ENCODE results near the gene FRMD8. TPM values are rescaled to one million over a fixed set of nuclear protein-coding genes. Genes with fewer than 3 reads are reported as not detected.

The FRMD8 gene
- total RNA-seq, 1 donor from 2014 or later, result 24.6 TPM

DNA sequence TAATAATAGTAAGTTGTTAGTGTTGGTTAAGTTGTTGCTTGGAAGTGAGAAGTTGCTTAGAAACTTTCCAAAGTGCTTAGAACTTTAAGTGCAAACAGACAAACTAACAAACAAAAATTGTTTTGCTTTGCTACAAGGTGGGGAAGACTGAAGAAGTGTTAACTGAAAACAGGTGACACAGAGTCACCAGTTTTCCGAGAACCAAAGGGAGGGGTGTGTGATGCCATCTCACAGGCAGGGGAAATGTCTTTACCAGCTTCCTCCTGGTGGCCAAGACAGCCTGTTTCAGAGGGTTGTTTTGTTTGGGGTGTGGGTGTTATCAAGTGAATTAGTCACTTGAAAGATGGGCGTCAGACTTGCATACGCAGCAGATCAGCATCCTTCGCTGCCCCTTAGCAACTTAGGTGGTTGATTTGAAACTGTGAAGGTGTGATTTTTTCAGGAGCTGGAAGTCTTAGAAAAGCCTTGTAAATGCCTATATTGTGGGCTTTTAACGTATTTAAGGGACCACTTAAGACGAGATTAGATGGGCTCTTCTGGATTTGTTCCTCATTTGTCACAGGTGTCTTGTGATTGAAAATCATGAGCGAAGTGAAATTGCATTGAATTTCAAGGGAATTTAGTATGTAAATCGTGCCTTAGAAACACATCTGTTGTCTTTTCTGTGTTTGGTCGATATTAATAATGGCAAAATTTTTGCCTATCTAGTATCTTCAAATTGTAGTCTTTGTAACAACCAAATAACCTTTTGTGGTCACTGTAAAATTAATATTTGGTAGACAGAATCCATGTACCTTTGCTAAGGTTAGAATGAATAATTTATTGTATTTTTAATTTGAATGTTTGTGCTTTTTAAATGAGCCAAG, 38.9 kb downstream of the FRMD8 start:
- DNase-seq, result peak; percentile 62

DNA sequence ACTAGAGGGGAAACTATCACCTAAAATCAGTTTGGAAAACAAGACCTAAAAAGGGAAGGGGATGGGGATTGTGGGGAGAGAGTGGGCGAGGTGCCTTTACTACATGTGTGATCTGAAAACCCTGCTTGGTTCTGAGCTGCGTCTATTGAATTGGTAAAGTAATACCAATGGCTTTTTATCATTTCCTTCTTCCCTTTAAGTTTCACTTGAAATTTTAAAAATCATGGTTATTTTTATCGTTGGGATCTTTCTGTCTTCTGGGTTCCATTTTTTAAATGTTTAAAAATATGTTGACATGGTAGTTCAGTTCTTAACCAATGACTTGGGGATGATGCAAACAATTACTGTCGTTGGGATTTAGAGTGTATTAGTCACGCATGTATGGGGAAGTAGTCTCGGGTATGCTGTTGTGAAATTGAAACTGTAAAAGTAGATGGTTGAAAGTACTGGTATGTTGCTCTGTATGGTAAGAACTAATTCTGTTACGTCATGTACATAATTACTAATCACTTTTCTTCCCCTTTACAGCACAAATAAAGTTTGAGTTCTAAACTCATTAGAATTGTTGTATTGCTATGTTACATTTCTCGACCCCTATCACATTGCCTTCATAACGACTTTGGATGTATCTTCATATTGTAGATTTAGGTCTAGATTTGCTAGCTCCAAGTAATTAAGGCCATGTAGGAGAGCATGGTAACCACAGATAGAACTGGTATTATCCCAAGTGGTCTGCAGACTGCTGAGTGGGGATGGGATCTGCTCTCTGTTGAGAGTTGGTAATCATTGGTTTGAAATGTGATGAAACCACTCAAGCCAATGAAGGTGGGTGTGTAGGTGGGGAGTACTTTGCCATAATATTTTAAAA, 39.8 kb downstream of the FRMD8 start:
- DNase-seq, result peak; percentile 74

DNA sequence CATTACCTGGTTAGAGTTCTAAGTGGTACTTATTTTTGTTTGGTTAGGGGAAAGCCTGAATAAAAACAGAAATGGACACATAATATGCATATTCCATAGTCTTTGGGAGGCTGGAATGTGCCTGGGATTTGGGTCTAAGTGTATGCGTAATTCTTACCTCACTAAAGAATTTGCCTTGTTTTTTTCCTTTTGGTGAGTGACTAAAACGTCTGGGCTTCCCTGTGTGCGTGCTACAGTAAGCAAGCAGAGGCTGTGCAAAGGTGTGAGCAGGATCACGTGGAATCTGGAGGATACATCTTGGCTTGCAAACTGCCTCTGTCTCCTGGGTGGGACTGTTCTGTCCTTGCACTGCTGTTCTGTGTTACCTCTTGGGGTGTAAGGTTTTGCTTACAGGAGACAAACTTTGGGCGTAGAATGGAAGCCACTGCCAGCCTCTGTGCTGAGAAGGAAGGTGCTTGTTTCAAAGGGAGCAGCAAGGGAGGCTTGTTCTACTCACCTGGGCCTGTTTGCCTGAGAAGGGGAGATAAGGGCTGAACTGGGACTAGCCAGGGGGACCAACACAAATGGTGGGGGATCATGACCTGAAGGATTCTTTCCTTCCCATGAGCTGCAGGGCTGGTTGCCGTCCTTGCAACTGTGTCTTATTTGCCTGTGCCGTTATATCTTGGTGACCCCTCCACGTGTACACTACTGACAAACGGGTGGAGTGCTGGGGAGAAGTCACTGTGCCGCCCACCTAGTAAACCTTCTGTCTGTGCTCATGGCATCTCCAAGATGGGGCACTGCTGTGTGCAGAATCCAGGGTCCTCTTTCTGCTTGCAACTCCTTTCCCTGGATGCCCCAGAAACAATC, 40.6 kb downstream of the FRMD8 start:
- no peak for DNase-seq

DNA sequence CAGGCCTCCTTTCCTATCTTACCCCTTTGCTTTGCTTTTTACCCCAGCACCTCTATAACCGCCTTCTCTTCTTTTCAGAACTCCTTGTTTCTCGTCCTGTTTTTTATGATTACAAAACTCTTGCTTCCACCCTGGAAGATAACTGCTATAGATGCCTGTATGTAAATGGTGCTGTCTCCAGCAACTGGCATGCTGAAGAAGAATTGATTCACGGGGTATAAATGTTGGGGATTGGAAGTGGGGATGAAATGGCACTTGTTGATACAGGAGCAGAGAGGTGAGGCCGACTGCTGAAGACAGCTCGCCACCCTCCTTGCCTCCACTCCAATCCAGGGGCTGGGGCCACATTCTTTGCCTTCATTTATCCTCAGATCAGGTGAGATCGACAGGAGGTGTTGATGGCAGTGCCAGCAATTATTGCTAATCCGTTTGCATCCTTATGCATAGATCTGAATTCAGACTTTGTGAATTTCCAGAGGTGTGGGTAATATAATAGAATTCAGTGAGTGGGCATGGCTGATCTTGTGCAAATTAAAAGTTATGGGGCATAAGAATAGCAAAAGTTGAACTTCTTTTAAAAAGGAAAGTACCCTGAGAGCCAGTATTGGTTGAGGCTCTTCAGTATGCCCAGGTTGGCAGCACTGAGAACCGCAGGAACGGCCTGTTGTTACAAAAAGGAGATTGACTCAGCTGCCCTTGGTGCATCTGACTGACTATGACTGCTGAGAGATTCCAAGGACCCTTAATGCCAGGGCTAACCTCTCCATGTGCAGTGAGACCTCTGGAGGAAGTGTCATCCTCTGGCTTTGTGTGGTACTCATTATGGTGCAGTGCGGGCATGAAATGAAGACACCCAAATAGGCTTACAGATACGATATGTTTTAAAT, 41.5 kb downstream of the FRMD8 start:
- no peak for DNase-seq

DNA sequence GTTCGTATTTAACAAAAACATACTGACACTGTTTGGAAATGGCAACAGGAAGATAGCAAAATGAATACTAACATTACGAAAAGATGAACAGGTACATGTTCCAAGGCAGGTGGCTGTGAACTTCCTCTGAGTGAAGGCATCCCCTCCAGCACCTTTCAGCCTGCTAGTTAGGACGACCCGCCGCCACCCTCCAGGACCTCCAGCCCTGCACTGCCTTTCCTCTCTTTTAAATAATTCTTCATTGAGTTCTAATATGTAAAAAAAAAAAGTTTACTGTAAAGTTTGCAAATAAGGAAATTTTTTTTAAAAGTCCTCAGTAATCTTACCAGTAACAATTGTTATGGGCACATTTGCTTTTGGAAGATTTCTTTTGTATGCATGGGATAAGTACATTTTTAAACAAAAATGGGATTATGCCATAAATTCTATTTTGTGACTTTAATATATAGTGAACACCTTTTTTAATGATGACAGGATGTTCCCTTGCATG, 42.2 kb downstream of the FRMD8 start:
- DNase-seq, result no peak

DNA sequence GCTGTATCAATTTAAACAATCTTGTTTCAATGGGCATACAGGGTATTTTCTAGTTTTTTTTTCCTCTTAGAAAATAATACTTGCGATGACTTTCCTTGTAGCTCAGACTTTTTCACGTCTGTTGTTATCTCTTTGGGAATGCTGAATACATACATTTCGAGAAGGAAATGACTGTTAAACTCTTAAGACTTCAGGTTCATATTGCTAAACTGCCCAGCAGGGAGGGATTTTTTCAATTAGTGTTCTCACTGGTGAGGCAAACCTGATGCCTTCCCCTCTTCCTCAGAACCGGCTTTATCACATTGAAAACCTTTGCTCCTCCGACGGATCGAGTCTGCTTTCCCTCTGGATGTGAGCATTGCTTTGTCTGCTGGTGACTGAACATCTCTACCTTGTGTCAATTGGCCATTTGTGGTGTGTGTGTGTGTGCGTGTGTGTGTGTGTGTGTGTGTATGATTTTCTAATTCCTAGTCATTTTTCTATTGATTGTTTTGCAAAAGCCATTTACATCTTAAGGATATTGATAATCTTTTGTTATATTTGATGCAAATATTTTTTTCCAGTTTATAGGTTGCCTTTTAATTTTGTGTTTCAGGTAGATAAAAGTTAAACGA, 42.7 kb downstream of the FRMD8 start:
- DNase-seq, result no peak

DNA sequence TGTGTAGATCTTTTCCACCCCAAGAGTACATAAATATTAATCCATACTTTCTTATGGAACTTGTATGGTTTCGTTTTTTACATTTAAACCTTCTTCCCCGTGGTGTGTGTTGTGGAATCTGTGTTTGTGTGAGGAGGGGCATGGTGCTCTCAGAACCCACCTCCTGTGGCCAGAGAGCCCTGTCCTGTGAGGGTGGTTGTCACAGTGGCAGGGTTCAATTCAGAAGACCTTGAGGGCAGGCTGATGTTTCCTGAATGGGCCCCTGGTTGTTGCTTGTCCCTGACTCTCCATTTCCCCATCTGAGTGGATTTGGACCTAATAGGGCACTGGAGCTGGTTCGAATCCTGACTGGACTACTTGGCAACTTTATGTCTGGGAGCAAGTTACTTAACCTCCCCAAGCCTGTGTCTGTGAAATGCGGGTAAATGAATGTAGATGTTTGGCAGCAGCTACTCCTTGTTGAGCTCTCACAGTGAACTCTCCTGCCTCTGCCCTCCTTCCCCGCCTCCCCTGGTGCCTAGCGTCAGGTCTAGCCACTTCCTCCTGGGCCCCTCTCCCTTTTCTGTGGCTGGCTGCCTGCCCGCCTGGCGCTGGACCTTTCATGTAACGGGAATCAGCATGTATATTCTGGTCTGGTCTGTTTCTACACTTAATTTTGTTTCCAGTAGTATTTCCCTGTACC, 43.4 kb downstream of the FRMD8 start:
- no peak for DNase-seq

DNA sequence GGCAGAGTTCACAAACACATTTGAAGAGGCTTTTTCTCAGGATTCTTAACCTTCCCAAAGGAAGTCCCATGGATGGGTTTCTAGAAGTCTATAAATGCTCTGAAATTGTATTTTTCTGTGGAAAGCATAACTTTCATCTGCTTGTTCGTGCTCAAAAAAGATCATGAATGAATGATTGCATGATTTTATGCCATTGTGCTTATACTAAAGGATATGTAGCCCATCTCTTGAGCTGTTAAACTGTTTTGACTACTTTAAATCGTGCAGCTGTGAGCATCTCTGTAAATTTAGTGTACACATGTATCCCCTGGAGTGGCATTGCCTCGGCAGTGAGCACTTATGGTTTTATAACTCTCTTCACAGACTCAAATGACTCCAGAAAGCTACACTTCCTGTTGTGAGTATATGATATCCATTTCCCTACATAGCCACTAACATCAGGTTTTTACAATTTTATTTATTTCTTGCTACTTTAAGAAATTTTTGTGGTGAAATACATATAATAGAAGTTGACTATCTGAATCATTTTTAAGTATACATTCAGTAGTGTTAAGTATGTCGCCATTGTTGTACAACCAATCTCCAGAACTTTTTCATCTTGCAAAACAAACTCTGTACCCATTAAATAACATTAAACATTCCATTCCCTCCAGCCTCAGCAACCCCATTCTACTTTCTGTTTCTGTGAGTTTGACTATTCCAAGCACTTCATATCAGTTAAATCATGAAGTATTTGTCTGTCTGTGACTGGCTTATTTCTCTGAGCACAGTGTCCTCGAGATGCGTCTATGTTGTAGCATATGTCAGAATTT, 44.2 kb downstream of the FRMD8 start:
- DNase-seq, result no peak

DNA sequence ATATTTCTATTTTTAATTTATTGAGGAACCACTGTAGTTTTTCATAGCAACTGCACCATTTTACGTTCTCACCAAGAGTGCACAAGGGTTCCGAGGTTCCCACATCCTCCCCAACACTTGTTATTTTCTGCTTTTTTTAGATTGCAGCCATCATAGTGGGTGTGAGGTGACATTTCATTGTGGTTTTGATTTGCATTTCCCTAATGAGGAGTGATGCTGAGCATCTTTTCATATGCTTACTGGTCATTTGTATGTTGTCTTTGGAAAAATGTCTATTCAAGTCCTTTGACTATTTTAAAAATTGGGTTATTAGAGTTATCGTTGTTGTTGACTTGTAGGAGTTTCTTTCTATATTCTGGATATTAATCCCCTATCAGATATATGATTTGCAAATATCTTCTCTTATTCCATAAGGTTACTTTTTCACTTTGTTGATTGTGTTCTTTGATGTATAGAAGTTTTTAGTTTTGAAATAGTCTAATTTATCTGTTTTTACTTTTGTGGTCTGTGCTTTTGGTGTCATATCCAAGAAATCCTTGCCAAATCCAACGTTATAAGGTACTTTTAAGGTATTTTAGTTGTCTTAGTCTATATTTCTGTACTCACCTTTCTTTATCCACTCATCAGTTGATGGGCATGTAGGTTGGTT, 45.1 kb downstream of the FRMD8 start:
- no peak for DNase-seq

DNA sequence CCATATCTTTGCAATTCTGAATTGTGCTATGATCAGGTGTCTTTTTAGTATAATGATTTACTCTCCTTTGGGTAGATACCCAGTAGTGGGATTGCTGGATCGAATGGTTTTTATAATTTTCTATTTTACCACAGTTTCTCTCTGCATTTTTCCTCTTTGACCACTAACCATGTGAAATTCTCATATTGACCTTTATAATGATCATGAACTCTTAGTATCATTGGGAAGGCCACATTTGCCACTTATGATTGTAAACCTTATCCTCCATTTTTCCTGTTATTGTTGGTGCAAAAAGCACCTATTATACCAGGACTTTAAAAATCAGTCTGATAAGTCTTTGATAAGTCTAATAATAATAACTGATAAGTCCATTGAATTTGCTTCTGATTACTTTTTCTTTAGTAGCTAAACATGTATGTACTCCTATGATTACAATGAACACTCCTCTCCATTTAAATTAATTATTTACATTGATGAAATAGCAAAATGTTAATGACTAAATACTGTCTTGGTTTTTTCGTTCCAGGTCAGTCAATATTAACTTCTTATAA, 45.7 kb downstream of the FRMD8 start:
- no peak for DNase-seq

DNA sequence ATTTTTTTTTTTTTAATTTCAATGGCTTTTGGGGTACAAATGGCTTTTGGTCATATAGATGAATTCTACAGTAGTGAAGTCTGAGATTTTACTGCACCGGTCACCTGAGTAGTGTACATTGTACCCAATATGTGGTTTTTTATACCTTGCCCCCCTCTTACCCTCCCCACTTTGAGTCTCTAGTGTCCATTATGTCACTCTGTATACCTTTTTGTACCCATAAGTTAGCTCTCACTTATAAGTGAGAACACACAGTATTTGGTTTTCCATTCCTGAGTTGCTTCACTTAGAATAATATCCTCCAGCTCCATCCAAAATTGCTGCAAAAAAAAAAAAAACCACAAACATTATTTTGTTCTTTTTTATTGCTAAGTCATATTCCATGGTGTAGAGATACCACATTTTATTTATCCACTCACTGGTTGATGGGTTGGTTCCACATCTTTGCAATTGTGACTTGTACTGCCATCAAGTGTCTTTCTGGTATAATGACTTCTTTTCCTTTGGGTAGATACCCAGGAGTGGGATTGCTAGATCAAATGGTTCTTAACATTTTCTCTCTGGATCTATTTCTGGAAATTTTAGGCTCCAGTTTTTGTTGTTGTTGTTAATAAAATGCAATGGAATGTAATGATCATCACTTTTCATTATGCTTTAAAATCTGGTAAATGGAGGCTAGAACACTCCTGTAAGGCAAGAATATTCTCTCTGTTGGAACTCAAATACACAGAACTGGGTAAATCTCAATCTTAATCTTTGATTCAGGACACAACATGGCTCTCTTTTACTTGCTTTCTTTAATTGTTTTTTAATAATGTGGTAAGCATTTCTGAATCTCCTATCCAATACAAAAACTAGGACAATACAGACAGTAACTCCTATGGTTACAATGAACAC, 46.5 kb downstream of the FRMD8 start:
- DNase-seq, result no peak

DNA sequence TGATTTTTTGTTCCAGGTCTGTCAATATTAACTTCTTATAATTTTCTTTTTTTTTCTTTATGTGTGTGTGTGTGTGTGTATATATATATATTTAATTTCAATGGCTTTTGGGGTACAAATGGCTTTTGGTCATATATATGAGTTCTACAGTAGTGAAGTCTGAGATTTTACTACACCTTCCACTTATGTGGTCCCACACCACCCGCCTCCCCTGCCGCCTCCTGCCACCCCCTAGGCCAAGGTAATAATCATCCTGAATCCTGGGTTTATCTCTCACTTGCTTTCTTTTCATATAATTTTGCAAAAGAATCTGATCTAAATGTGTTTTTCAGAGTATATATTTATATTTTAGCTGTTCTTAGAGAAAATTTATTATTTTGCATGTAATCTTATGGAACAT, 47.2 kb downstream of the FRMD8 start:
- no peak for DNase-seq

DNA sequence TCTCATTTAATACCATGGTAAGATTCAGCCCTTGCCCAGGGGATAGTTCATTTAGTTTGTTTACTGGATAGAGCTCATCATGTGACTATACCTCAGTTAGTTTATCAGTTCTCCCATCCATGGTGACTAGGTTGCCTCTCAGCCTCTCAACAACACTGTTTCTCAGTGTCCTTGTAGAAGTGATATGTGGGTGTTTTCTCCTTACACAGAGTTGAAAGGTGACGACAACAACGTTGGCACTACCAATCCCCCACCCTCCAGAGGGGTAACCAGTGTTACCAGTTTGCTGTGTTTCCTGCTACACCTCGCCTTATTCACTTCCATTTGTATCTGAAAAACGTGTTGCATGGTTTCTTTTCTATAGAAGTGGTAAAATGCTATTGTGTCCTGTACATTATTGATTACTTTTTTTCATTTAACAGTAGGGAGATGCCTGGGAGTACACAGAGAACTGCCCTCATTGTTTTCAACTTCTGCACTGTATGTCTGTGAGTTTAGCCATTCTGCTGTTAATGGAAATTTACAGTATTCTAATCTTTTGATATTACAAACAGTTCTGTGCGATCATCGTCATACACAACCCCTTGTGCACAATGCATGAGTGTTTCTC, 47.7 kb downstream of the FRMD8 start:
- DNase-seq, result no peak

DNA sequence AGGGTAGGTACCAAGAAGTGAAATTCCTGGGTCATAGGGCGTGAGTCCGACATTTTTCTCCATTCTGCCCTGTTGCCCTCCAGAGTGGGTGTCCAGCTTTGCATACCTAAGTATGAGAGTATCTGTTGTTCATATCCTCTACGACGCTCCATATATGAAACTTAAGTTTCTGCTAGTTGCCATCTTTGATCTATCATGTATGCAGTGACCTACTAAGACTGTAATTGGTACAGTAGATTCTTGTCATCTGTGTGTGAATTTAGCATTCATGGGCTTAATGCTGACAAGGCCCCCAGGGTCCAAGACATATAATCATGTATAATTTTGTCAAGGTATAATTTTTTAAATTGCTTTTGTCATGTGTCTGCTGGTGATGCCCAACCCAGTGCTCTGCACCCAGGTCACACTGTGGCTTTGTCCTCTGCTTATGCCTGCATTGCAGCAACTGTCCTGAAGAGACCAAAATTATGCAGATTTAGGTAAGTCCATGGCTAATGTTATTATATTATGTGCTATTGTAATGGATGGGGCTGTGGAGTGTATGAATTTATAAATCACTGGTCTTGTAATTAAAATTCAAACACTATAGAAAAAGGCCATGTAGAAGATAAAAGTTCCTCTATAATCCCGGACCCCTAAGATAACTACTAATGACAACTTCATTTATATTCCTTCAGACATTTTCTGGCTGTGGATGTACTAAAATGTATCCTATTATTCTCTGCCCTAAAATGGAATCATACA, 48.4 kb downstream of the FRMD8 start:
- no peak for DNase-seq

DNA sequence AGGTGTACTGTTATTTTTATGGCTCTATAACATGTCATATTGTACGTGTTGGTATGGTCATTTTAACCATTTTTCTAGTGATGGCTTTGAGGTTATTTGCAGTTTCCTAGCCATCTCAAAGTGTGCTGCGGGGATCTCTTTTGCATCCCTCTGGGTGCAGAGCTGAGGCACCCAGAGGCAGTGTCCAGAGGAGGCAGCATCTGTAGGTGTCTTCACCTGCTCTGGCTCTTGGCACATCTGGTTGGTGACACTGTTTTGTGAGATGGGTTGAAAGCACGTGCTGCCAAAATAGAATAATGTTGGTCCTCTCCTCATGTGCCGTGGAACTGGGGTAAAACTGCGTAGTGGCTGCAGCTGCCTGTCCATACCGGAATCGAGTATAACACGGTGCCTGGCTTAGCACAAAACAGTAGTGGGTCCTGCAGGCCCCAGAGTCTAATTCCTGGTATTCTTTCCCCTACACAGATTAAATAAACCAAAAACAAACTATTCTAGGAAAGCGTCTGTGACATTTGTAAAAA, 49.0 kb downstream of the FRMD8 start:
- DNase-seq, result no peak

DNA sequence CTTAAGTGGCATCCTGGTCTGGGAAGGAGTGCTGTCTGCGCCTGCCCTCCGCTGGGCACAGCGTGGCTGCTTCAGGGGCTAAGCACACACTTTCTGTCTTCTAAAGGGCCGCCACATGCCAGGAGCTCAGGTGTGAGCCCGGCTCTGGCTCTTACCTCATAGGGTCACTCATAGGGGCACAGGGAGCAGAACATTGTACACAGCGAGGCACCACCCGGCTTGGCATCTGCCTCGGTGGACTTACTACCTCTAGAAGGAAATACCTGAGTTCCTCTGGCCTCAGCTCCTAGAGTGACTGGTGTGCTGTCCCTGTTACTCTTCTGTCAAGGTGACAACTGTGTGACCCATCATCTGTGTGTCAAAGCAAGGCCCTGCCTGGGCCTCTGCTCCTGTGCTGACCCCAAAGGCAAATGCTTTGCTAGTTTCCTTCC, 49.6 kb downstream of the FRMD8 start:
- DNase-seq, result no peak
